EL (cell line): ENCODE measurements around the gene APOL1.
"Not testable (repeated sequence)": the region's sequence is repeated elsewhere in the genome, so short reads cannot be mapped to it uniquely, and the experiment has no call there.

Experiments used
- DNase-seq: peaks from one replicate; pipeline ENCODE4 v3.0.0-alpha.2; 2016

APOL1 gene

DNA sequence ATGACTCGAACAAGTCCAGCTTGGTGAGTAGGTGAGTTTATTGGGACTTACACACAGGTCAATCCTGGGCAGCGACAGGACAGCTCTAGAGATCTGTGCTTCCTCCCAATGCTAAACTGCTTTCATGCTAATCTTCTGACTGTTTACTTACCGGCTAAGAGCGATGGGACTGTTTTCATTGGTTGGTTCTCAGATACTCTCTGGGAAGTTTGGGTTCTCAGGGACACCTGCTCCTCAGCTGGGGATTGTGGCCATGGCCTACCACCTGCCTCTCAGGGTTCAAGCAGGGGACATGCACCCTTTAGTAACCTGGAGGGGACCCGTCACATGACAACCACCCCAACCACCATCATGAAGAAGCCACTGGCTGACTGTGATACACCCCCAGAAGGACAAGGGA is 26.7 kb upstream of the APOL1 start:
- no peak for DNase-seq

DNA sequence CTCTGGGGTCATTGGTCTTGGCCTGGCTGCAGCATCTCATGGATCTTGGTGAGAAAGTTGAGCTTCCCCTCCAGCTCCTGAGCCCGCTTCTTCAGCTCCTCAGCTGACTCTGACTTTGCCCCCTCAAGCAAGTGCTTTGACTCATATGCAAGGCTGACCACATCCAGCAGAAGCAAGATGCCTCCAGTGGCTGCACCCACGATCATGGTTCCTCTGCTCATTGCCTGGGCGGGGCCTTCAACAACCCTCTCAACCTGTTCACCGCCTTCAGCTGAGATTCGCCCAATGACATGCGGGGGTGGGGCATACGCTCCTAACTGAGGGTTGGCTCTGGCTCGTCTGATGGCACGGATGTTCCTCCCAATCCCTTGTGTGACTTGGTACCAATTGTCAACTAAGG is 25.5 kb upstream of the APOL1 start:
- no peak for DNase-seq

DNA sequence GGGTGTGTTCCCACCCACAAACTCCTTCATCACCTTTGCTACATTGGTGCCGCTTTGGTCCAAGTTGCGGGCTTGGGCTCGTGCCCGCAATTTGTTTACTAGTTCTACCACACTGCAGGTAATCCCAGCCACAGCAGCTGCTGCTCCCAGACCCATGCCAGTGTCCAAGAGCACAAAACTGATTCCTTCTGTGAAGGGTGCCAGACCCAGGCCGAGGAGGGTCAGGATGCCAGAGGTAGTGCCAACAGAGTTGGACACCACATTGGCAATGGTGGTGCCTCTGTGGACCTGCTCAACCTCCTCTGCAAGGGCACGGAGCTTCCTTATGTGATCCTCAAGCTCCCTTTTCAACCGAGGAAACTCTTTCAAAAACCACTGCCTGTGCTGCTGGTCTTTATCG is 25.1 kb upstream of the APOL1 start:
- DNase-seq = no peak

DNA sequence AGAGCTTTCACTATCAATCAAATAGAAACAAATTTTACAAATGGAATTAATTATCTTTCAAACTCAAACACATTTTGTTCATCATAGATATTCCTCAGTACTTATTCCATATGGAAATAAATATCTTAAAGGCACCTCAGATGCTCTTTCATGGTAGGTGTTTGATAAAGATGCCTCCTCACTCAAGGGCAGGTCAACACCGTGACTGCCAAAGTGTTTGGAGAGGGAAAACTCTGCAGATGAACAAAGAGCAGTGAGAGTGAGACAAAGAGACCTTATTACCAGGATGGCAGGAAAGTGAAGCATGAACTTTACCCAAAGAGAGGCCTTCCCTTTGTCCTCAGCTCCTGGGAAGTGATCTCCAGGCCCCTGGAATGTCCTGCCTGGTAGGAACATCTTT is 24.6 kb upstream of the APOL1 start:
- not testable (repeated sequence) for DNase-seq

DNA sequence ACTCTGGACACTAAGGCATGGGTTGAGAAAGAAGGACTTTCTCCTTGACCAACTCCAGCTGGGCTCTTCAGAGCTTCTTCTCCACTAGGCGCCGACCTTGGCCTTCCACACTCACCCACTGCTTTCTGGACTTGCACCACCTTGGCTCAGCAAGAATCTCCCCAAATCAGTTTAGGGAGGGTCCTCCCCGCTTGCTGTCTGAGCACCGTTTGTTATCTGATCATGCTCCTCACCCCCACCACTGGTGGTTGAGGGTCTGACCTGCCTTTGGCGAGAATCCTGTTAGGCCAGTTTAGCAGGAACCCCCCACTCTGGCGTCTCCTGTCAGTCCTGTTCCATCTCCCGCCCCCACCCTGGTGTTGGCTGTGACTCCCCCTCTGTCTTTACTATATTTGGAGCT is 24.0 kb upstream of the APOL1 start:
- DNase-seq = no peak

DNA sequence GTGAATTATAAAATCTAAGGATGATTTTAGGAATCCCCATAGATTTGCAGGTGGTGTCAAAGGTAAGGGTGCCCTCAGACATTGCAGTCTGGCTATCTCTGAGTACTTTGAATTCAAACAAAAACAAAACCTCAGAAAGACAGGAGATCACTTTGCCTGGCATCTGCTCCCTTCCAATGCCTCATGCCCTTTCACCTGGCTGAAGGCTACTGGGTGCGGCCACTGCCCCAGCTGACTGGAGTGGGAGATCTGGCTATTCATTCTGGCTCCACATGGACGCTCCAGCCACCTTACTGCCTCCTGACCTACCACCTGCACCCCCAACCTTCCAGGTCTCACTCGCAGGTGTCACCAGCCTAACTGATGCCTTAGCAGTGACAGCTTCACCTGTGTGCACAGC is 23.3 kb upstream of the APOL1 start:
- DNase-seq = not testable (repeated sequence)

DNA sequence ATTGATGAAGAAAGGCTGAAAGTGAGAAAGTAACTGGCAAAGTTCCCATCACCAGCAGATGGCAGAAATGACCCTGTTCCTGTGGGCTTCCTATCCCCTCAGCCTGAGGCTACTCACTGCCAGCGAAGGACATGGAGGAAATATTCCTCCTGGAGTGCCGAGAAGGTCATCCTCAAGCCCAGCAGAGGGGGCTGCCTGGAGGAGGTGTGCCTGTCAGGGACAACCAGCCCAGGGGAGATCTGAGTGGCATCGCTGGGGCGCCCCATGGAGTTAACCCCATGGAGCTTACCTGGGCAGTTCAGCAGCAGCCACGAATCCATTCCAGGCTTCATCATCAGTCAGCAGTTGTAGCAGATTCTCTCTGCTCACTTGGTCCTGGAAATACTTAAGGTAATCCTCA is 21.9 kb upstream of the APOL1 start:
- not testable (repeated sequence) for DNase-seq

DNA sequence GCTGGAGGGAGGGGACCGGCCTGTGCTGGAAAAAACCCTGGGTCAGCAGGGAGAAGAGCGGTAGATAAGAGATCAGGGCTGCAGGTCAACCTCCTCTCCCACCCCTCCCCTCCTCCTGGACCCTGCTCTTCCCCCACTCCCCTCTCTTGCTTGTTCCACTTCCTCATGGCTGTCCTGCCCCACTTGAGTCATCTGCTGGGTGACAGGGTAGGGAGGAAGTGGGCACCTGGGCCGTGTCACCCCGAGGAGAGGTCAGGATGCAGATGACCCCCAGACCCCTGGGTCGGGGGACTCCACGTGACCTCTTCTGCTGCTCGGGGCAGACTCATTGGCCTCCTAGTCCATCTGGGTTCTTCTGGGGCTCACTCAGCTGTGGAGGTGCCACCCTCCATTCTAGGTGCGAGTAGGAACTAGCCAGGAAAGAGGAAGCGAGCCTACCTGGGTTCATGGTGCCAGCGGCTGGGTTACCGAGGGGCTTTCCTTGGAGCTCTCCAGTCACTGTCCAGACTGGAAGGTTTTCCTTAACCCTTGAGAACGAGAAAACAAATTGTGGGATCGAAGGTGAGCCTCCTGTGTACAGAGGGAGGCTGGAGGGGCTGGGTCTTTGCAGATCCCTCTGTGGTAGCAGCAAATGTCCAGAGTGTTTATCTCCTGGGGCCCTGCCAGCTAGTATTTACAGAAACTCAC is 20.1 kb upstream of the APOL1 start:
- DNase-seq = no peak

DNA sequence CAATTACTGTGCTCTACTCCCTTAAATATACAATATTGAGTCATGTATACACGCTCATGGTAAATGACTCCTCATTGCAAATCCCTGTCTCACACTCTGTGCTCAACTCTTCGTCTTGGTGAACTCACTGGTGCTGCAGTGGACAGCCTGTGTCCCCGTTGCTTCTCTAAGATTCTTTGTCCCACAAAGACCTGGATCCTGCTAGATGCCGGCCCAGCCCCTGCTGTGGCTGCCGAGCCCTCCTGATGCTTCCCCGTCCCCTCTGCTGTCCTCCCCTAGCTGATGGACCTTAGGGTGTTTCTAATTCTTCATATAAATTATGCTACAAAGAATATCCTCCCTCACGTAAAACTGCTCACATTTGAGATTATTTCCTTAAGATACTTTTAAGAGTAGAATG is 19.1 kb upstream of the APOL1 start:
- no peak for DNase-seq

DNA sequence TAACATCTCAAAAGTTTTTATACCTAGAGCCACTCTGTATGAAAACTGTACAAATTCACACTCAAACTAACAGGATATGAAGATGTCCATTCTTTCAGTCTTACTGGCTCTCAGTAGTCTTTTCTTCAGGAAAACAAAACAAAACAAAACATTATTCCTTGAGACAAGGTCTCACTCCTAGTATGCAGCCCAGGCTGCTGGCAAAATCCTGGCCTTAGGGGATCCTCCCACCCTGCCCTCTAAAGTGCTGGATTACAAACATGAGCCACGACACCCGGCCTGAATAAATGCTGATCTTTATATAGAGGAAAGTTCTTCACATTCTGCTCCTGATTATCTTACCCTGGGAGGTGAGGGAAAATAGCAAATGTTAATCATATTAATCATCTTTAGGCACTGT is 18.7 kb upstream of the APOL1 start:
- DNase-seq = no peak

DNA sequence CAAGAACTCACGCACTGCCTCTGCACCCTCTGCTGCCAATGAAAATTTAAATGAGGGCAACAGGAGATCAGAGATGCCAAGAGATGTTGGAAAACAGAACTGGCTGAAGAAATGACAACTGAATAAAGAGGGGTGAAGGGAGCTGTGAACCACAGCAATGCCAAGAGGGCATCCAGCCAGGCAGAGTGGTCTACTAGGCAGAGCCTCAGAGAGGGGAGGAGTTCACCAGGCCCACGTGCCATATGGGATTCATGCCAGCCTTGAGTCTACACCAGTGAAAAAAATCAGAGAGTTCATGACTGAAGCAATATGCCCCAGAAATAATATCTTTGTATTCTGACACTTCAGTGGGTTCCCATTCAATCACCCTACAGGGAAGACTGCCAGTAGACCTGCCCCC is 18.0 kb upstream of the APOL1 start:
- DNase-seq = no peak

DNA sequence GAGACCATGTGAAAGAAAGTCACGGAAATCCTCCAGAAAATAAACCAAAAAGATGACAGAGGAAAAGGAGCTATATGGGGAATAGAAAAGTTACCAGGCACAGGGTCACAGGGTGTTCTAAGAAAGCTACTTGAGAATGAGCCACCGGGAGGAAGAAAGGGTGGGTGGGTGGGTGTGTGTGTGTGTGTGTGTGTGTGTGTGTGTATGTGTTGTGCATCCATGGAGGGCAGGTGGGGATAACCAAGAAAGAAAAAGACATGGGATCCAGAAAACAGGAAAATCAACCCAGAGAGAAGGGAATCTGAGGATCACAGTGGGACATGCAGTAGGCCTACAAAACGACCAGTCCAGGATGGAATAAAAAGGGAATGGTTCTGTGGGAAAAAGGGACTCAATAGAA is 17.3 kb upstream of the APOL1 start:
- DNase-seq = no peak

DNA sequence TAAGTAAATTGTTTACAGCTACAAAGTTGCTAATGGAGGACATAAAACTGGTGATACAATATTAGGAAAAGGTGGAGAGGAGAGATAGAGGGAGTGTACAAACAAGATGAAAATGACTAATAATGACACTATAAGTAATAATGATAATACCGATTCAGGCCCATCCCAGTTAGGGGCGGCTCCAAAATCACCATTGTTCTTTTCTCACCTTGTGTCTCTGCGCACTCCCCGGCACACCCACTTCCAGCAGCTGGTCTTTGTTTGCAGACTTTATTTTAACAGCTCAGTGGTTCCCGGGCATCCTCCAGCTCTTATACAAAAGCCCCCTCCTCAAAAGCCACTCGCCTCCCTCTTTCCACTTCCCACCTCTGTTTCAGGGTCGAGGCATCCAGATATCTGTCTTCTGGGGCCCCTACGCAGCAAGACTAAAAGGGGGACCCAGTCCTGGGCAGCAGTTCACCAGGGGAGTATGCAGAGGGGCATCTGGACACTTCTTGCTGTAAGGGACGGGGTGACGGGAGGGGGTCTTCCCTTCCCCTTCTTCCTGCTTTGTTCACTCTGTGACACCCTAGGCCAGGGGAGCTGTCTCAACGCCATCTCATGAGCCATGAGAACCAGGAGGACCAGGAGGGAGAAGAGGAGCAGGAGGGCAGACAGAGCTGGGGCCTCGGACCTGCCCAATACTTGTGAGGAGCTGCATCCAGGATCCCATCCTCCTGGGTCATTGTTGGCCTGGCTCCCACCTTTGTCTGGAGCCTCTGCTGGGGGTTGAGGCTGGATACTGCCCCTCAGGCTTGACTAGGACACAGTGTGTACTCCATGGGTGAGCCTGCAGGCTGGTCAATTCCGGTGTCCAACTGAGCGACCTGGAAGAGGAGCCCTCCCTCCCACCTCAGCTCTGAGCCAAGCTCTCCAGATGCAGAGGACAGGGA is 16.3 kb upstream of the APOL1 start:
- DNase-seq = no peak

DNA sequence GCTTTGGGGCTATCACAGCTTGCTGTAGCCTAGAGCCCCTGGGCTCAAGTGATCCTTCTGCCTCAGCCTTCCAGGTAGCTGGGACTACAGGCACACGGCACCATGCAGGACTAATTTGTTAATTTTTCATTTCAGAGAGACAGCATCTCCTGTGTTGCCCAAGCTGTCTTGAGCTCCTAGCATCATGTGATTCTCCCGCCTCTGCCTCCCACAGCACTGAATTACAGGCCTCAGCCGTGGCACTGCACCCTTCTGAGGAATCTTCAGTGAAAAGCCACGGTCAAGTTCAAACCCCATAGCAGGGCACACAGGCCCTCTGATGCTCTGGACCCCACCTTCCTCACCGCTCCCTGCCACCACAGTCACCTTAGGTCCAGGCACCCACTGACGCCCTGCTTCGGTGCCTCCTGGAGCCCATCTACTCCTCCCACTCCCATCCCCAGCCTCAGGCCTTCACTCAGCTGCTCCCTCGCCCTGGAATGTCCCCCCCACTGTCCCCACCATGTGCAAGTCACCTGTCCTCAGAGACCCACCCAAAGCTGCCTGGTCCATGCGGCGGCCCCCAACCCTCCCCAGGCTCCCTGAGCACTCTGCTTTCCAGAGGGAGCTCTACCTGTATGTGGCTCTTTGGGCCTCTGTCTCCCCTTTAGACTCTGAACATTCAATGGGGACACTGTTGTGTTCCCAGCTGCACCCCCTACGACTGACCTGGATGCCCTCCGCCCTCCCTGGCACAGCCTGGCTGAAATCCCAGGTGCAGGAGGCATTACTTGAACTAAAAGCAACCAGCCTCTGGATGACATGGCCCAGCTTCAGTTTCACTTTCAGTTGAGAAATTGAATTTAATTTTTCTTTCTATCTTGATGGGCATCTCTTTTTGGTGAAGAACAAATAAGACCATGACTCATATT is 15.2 kb upstream of the APOL1 start:
- no peak for DNase-seq

DNA sequence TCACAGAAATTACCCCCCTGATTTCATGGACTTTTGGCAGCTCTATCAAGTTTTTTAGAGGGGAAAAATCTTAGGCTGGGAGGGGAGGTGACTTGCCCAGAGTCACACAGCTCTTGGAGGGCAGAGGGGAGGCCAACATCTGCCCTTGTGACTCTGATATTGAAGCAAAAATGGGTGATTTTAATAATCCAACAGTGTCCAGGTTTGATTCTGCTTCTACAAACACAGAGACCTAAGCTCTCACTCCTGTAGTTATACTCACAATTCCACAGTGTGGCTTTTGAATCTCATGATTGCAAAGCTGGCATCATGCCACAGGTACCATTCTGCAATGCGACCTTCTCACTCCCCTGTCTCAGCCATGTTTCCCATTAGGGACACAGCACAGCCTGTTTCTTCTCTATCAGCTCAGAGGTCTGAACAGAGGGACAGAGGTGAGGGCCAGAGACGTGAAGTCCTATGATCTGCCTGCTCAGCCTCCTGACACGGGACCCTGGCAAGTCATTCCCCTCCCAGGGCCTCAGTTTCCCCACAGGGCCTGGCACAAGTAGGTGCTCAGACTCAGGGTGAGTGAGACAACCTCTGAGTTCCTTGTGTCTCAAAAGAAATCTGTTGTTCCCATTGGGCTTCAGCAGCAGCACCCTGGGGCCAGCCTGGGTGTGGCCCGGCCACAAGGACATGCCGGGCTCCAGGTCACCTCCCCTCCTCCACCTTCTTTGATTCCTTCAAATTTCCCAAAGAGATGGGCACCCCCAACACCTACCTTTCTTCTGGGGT is 14.4 kb upstream of the APOL1 start:
- no peak for DNase-seq

DNA sequence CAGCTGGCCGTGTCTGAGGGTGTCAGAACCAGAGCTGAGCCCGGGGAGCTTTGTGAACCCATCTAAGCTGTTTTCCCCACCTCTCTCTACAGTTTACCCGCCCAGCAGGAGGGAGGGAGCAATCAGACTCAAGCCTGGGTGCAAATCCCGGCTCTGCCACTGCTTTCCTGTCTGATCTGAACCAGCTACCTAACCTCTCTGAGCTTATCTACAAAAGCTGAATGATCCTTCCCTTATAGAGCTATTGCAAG is 13.9 kb upstream of the APOL1 start:
- no peak for DNase-seq

DNA sequence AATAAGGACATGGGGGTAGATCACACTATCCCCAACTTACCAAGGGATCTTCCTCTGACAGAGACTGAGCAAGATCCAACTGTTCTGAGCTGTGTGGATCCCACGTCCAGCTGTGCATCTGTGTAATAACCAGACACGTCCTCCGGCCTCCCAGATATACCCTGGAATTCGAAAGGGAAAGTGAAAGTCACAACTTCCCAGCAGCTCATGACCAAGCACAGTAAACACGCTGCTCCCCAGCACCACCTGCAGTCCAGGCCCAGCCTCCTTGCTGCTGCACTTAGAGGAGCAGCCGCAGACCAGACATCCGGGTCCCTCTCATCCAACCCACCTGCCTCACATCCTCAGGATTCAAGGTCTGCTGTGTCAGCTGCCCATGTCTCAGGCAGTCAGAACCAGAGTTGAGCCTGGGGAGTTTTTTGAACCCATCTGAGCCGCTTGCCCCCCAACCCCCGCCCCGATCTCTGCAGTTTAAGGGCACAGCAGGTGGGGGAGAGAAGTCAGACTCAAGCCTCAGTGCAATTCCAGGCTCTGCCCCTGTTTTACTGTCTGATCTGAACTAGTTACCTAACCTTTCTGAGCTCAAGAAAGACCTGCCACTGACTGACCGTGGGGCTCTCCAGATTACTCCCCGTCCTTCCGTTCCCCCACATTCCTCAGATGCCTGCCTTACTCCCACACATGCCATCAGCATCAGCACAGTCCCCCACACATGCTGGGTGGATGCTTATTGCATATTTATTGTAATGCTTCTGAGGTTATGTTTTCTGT is 13.3 kb upstream of the APOL1 start, which contains the start of gene APOL2:
TSS of gene APOL2 (minus strand) at position 127 of the 771 bp plus-strand sequence. CDS start 6,365 bp downstream, outside the sequence.
- peak; percentile 97 for DNase-seq

DNA sequence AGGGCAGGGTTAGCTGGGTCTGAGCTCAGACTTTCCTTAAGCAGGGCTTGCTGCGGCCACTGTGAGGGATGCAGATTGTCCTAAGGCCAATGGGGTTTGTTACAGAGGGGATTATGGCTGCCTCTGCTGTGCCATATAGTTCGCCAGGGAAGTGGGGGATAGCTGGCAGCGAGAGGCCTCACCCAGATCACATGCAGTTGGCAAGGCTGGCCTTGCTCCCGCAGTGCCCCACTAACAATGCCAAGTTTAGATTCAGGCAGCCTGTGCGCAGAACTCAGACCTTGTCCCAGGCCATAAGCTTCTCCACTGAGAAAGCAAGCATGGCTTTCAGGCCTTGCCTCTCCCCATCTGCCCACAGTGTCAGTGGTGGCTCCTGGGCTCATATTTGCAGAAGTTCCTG is 8.9 kb upstream of the APOL1 start:
- DNase-seq = no peak

DNA sequence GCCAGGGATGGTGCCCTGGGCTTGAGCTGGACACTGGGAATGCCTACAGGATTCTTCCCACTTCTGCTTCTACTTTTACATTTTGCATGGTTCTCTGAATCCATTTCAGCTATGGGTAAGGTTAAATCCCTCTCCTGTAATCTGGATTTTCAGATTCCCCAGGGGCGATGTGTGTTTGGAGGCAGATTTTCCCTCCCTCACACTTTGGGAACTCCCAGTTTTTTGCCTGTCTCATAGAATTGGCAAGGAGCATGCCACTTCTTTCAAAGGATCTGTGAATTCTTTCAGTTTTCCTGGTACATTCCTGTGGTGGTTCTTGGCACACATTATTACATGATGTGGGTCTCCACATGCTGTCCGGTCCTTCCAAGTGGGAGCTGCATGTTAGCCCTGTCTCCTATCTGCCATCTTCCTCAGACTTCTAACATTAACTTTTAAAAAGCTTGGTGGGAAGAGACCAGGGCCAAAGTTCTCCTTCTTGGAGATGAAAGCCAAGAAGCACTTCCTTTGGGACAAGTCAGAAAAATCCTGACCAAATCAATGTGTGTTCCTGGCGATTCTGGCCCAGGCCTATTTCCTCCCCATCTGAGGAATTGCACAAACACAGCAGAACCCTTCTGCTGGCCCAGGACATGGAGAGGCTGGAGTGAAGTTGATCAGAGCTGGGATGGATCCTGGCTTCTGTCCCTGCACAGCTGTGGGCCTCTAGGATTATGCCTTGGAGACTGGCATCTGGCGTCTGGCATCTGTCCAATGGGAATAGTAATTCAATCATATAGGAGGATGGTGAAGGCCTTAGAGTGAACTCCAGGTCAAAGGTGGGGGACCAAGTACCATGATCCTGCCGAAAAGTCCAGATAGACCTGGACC is 8.2 kb upstream of the APOL1 start:
- DNase-seq = peak; percentile 61

DNA sequence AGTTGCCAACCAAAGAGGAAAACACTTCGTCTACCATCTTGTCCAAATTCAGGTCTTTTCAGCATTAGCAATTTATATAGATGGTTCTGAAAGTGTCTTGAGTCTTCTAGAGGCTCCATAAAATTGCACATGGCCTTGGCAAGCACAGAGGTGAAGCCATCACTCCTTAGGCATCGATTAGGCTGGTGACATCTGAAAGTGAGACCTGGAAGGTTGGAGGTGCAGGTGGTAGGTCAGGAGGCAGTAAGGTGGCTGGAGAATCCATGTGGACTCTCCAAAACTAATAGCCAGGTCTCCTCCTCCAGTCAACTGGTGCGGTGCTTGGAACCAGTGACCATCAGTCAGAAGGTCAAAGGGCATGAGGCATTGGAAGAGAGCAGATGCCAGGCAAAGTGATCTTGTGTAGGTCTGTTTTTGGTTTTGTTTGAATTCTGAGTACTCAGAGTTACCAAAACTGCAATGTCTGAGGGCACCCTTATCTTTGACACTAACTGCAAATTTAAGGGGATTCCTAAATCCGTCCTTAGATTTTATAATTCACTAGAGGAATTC is 7.1 kb upstream of the APOL1 start:
- DNase-seq = no peak

DNA sequence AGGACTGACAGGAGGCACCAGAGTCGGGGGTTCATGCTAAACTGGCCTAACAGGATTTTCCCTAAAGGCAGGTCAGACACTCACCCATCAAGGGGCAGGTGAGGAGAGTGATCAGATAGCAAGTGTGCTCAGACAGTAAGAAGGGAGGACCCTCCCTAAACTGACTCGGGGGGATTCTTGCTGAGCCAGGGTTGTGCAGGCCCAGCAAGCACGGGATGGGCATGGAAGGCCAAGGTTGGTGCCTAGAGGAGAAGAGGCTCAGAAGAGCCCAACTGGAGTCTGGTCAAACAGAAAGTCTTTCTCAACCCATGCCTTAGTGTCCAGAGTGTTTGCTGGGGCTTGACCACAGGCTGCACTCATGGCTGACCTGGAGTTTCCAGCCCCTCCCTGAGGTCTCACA is 6.2 kb upstream of the APOL1 start:
- no peak for DNase-seq
